ENCODE data around the gene TMEM178A.

The TMEM178A gene

DNA sequence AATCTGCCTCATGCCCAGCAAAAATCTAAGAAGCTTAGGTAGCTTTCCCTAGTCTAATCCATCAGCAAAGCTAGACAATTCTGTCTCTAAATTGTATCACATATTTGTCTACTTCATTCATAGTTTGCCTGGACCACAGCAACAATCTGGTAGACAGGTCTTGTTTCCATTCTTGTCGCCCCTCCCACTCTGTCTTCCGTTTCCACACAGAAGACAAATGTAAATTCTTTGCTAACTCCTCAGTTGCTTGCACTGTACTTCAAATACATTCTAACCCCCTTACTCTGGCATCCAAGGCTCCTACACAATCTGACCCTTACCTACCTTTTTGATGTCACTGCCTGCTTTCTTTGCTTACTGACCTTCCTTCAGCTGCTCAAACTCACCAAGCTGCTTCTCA, 73.2 kb downstream of the TMEM178A start:
- Histone ChIP-seq H3K9ac (ENCODE audit: low read length in 2 of 2) (no peak overlapping the region), H3K4me3 (ENCODE audit: low read length in 2 of 2) (no peak overlapping the region), H3K36me3 (ENCODE audit: control insufficient read depth in 2 of 2, insufficient read depth in 2 of 2, low read length in 2 of 2) (peaks cover 30 to 33% of the 10 kb centered on the region in 2 donors), H3K4me1 (ENCODE audit: control insufficient read depth, insufficient read depth, low read length) (no peaks in the 10 kb centered on the region), H3K27ac (ENCODE audit: low read length) (no peak overlapping the region), H3K27me3 (ENCODE audit: control insufficient read depth in 1 of 2, insufficient read depth in 2 of 2, low read length in 2 of 2) (no peaks in the 10 kb centered on the region), H3K9me3 (ENCODE audit: control insufficient read depth in 2 of 2, low read length in 2 of 2) (no peaks in the 10 kb centered on the region)

DNA sequence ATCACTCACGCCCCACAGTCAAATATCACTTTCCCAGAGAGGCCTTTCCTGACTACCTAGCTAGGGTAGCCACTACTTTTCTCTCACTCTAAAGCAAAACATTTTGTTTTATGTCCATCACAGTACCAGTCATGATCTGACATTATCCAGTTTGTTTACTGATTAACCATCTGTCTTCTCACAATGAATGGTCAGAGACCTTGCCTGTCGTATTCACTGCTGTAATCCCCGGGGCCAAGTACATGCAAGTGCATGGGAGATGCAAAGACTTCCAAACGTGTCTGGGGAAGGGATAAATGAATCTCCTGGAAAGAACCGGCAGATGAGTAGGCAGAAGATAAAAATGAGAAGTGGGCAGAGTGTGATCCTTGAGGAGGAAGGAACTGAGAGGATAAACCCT, 73.7 kb downstream of the TMEM178A start:
- H3K27ac ChIP-seq (ENCODE audit: low read length): no peak overlapping the region
- no peaks in the 10 kb centered on the region for H3K4me1 ChIP-seq (ENCODE audit: control insufficient read depth, insufficient read depth, low read length)
- peaks cover 30 to 33% of the 10 kb centered on the region in 2 donors for H3K36me3 ChIP-seq (ENCODE audit: control insufficient read depth in 2 of 2, insufficient read depth in 2 of 2, low read length in 2 of 2)
- no peaks in the 10 kb centered on the region for H3K27me3 ChIP-seq (ENCODE audit: control insufficient read depth in 1 of 2, insufficient read depth in 2 of 2, low read length in 2 of 2)
- no peaks in the 10 kb centered on the region for H3K9me3 ChIP-seq (ENCODE audit: control insufficient read depth in 2 of 2, low read length in 2 of 2)
- H3K9ac ChIP-seq (ENCODE audit: low read length in 2 of 2): no peak overlapping the region
- H3K4me3 ChIP-seq (ENCODE audit: low read length in 2 of 2): no peak overlapping the region

DNA sequence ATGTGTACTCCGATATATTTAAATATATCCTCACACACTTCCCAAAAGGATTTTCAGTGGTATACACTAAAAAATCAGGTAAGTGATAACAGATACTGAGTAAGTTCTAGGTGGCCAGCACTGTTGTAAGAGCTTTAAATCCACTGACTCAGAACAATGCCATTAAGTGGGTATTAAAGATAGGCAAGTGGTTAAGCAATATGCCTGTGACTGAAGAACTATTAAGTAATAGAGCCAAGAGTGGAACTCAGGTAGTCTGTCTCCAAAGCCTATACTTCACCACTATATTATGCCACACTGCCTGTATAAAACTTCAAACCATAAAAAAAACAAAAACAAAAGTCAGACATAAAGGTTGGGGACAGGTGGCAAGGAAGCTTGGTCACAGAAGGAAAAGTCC, 76.2 kb downstream of the TMEM178A start:
- peaks cover 23 to 28% of the 10 kb centered on the region in 2 donors for H3K36me3 ChIP-seq (ENCODE audit: control insufficient read depth in 2 of 2, insufficient read depth in 2 of 2, low read length in 2 of 2)
- no peak overlapping the region for H3K9ac ChIP-seq (ENCODE audit: low read length in 2 of 2)
- H3K27me3 ChIP-seq (ENCODE audit: control insufficient read depth in 1 of 2, insufficient read depth in 2 of 2, low read length in 2 of 2): no peaks in the 10 kb centered on the region

DNA sequence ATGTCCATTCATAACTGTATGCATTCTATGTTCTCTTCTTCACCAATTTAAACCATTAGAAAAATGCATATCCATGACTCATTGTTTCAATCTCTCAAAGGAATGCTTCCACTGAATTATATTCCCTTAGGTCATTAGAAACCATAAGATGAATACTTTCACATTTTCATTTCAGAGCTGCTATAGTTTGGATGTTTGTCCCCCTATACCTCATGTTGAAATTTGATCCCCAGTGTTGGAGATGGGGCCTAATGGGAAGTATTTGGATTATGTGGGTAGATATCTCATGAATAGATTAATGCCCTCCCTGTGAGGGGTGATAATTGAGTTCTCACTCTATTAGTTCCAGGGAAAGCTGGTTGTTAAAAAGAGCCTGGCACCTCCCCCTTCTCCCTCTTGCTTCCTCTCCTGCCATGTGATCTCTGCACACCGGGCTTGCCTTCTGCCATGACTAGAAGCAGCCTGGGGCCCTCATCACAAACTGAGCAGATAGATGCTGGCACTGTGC, 77.6 kb downstream of the TMEM178A start:
- Histone ChIP-seq H3K36me3 (ENCODE audit: control insufficient read depth in 2 of 2, insufficient read depth in 2 of 2, low read length in 2 of 2) (peaks cover 15 to 28% of the 10 kb centered on the region in 2 donors), H3K9me3 (ENCODE audit: control insufficient read depth in 2 of 2, low read length in 2 of 2) (no peaks in the 10 kb centered on the region), H3K27me3 (ENCODE audit: control insufficient read depth in 1 of 2, insufficient read depth in 2 of 2, low read length in 2 of 2) (no peaks in the 10 kb centered on the region), H3K4me1 (ENCODE audit: control insufficient read depth, insufficient read depth, low read length) (no peaks in the 10 kb centered on the region), H3K9ac (ENCODE audit: low read length in 2 of 2) (no peak overlapping the region), H3K4me3 (ENCODE audit: low read length in 2 of 2) (no peak overlapping the region), H3K27ac (ENCODE audit: low read length) (no peak overlapping the region)

More for the DNA sequence above, 76.2 kb downstream of the TMEM178A start:
- Histone ChIP-seq H3K4me3 (ENCODE audit: low read length in 2 of 2) (no peak overlapping the region), H3K27ac (ENCODE audit: low read length) (no peak overlapping the region), H3K9me3 (ENCODE audit: control insufficient read depth in 2 of 2, low read length in 2 of 2) (no peaks in the 10 kb centered on the region), H3K4me1 (ENCODE audit: control insufficient read depth, insufficient read depth, low read length) (no peaks in the 10 kb centered on the region)

DNA sequence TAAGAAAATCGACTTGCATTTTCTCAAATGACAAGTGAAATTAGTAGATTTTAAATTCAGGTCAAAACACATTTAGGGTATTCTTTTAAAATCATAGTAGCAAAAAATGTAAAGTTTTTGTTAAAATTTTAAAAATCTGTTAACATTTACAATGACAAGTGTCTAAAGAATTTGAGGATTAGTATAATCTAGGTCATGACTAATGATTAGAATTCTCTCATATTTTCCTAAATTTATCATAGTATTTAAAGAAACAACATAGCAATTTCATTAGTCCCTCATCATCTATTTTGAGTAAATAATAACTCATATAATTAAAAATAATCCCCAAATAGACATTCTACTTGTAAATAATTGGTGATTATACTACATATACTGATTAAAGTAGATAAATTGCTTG, 89.7 kb downstream of the TMEM178A start:
- Histone ChIP-seq H3K4me1 (ENCODE audit: control insufficient read depth, insufficient read depth, low read length) (no peaks in the 10 kb centered on the region), H3K9me3 (ENCODE audit: control insufficient read depth in 2 of 2, low read length in 2 of 2) (no peaks in the 10 kb centered on the region), H3K36me3 (ENCODE audit: control insufficient read depth in 2 of 2, insufficient read depth in 2 of 2, low read length in 2 of 2) (peaks cover 34 to 48% of the 10 kb centered on the region in 2 donors), H3K4me3 (ENCODE audit: low read length in 2 of 2) (no peak overlapping the region), H3K27me3 (ENCODE audit: control insufficient read depth in 1 of 2, insufficient read depth in 2 of 2, low read length in 2 of 2) (no peaks in the 10 kb centered on the region), H3K9ac (ENCODE audit: low read length in 2 of 2) (no peak overlapping the region), H3K27ac (ENCODE audit: low read length) (no peak overlapping the region)

DNA sequence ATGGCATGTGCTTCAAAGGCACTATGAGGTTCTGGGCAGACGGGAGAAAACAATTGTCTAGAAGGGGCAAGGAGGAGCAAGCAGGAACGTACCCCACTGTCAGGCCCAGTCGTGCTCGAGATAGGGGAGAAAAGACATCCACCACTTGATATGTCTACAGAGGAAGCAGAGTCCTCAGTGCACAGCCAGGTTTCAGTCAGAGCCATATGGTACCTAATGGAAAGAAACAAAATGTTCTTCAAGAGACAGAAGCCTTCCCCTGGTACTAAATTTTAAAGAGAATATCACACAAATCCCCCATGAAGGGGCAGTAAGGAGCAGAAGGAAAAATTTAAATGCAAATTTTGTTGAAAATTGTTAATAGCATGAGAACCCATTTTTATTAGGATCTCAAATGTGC, 91.4 kb downstream of the TMEM178A start:
- Histone ChIP-seq H3K4me3 (ENCODE audit: low read length in 2 of 2) (no peak overlapping the region), H3K9me3 (ENCODE audit: control insufficient read depth in 2 of 2, low read length in 2 of 2) (no peaks in the 10 kb centered on the region), H3K4me1 (ENCODE audit: control insufficient read depth, insufficient read depth, low read length) (no peaks in the 10 kb centered on the region), H3K27ac (ENCODE audit: low read length) (no peak overlapping the region), H3K9ac (ENCODE audit: low read length in 2 of 2) (no peak overlapping the region), H3K36me3 (ENCODE audit: control insufficient read depth in 2 of 2, insufficient read depth in 2 of 2, low read length in 2 of 2) (peaks cover 28 to 40% of the 10 kb centered on the region in 2 donors), H3K27me3 (ENCODE audit: control insufficient read depth in 1 of 2, insufficient read depth in 2 of 2, low read length in 2 of 2) (no peaks in the 10 kb centered on the region)

DNA sequence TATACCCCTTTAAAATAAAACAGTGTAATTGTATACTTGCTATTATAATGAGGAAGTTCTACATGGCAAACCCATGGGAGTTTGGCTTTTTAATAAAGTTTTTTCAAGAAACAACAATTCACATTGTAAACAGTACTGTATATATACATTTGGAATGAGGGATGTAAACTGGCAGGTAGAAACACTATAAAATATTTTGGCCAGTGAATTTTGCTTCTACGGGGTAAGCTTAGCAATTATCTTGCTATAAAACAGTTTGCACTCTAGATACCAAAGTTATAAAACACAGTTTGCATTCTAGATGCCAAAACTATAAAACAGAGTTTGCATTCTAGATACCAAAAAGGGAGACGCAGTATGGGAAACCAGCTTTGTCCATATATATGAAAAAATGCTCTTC, 96.7 kb downstream of the TMEM178A start:
- H3K36me3 ChIP-seq (ENCODE audit: control insufficient read depth in 2 of 2, insufficient read depth in 2 of 2, low read length in 2 of 2): peaks cover 3 to 25% of the 10 kb centered on the region in 2 donors
- H3K9me3 ChIP-seq (ENCODE audit: control insufficient read depth in 2 of 2, low read length in 2 of 2): no peaks in the 10 kb centered on the region
- no peak overlapping the region for H3K4me3 ChIP-seq (ENCODE audit: low read length in 2 of 2)
- H3K27me3 ChIP-seq (ENCODE audit: control insufficient read depth in 1 of 2, insufficient read depth in 2 of 2, low read length in 2 of 2): no peaks in the 10 kb centered on the region
- H3K4me1 ChIP-seq (ENCODE audit: control insufficient read depth, insufficient read depth, low read length): no peaks in the 10 kb centered on the region
- H3K9ac ChIP-seq (ENCODE audit: low read length in 2 of 2): no peak overlapping the region
- no peak overlapping the region for H3K27ac ChIP-seq (ENCODE audit: low read length)

Data from stomach smooth muscle (tissue), 2 donors.